NCI-H345 (cell line): ENCODE measurements around the gene CNTNAP2.

Experiments used
- DNase-seq: peaks from one replicate; lab custom pipeline; 2025; lab: John Stamatoyannopoulos, UW

Gene CNTNAP2

GRCh38 chr7:148148456-148148855 is 2031.9 kb downstream of the CNTNAP2 start:
- DNase-seq: no peak

- no peak for DNase-seq
Observed at GRCh38 chr7:148149730-148150129, 2033.1 kb downstream of the CNTNAP2 start.

DNA sequence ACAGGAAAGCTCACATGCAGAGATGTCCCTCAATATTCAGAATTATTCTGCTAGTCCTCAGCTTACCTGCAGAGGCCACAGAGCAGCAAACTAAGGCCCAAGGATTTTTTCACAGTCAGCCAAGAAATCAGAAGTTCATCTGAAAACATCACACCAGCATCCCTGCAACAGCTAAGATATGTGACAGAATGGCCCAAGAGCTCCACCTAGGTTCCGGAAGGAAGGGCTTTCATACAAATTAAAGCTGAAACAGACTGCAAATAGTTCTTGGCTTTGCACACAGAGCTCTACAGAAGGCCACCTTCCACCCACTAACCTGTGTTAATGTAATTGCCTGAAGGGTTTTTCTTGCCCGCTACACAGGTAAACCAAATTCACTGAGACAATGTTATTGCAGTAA is 2035.2 kb downstream of the CNTNAP2 start:
- DNase-seq: no peak

- peak; percentile 80 for DNase-seq
Observed at GRCh38 chr7:148153616-148154284, 2037.1 kb downstream of the CNTNAP2 start.

GRCh38 chr7:148155000-148155399 is 2038.4 kb downstream of the CNTNAP2 start:
- DNase-seq: no peak

GRCh38 chr7:148155826-148156225 is 2039.2 kb downstream of the CNTNAP2 start:
- no peak for DNase-seq

DNA sequence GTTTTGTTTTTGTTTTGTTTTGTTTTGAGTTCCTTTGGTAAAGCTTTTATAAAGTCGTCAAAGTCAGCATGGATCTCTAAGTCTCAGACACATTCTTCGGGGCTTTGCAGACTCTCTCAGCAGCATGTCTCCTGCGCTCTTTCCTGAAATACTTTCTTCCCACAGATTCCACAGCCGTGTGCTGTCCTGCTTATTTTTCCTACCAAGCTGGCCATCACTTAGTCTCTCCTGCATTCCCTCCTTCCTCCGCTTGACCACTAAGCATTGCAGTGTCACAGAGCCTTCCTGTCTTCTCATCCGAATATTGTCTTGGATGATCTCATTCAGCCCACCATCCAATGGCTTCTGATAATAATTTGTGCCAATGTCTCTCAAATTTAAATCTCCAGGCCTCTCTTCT is 2039.6 kb downstream of the CNTNAP2 start:
- no peak for DNase-seq

GRCh38 chr7:148159331-148159730 is 2042.7 kb downstream of the CNTNAP2 start:
- peak; percentile 71 for DNase-seq

- DNase-seq: no peak
Observed at GRCh38 chr7:148161776-148162175, 2045.2 kb downstream of the CNTNAP2 start.

- no peak for DNase-seq
Observed at GRCh38 chr7:148162808-148163207, 2046.2 kb downstream of the CNTNAP2 start.

GRCh38 chr7:148163246-148163645 is 2046.6 kb downstream of the CNTNAP2 start:
- no peak for DNase-seq

DNA sequence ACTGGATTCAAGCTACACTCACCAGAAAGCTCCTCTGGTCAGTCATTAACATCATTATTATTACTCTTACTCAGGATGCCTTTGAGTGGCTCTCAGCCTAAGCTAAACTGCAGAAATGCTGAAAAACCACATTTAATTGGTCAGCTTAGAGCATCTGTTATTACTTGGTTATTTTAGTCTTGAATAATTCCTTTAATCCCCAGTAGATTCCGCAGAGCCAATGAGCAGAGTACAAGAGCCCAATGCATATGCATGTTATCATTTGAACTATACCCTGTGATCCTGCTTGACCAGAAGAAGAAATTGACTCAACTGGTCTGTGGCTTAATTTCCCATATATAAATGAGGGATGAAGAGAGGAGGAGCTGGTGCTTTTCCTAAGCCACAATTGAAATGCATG is 2056.3 kb downstream of the CNTNAP2 start:
- no peak for DNase-seq

GRCh38 chr7:148173369-148173768 is 2056.8 kb downstream of the CNTNAP2 start:
- peak; percentile 67 for DNase-seq

GRCh38 chr7:148174376-148174775 is 2057.8 kb downstream of the CNTNAP2 start:
- no peak for DNase-seq

DNA sequence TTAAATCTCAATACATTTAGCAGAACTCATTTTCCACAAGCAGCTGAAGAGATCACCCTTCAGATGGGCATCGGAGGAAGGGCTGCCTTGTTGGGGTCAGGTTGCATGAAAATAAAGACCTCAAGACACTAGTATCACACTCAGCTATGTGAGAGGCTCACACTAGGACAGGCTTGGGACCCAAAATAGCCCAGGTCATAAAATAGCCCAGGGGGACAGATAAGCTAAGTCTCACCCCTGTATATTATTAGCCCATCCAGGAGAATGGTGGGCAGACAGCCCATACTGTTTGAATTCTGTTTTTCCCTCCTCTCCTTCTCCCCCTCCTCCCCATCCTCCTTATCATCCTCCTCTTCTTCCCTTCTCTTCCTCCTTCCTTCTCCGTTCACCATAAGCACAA is 2058.9 kb downstream of the CNTNAP2 start:
- DNase-seq: no peak

- DNase-seq: no peak
Observed at GRCh38 chr7:148177972-148178371, 2061.4 kb downstream of the CNTNAP2 start.

DNA sequence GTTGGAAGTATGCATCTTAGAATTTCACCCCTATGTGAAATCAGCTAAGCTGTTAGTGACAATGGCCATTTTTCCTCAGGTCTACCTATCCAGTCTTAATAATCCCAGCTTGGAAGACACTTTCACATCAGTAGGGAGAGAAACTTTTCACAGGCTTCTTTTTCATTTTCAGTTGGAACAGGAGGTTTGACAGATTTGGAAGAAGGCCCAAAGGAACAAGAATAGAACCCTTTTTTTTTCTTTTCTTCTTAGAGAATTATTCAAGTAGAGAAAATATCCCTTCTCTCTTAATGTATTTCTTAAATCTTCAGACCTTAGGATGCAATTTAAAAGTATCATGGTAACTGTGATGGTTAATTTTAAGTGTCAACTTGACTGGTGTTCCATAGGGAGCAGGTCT is 2063.5 kb downstream of the CNTNAP2 start:
- DNase-seq: no peak

DNA sequence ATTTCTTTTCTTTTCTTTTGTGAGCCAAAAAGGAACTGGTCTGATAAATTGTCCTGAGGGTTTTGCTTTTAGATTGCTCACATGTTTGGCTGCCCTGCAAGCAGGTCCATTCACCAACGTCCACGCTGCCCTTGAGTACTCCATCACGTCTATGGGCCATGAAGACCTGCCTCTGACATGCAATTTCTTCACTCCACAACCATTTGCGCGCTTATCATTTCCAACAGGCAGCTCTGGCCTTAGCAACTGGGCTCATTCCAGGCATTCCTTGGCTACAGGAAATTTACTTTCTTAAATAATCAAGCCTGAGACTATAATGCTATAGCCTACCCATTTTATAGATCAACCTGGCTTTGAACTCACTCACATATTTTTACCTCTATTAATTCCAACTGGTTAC is 2065.7 kb downstream of the CNTNAP2 start:
- no peak for DNase-seq

DNA sequence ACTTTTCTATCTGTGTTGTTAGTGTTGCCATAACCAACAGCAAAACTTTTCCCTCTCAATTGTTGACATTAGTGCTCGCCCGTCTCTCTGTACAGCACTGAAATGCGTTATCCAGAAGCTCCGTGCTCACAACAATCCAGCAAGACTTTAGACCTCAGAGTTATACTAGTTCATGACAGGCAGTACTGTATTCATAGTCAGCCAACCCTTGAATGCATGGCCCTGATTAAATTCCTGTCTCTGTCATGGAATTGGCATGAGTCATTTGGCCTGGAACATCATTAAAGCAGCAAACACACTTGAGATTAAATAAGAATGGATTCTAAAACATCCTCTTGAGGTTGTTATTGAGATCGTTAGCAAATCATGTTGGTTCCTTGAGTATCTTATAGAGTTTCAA is 2068.4 kb downstream of the CNTNAP2 start:
- DNase-seq: no peak

- no peak for DNase-seq
Observed at GRCh38 chr7:148187471-148187870, 2070.9 kb downstream of the CNTNAP2 start.

- DNase-seq: peak; percentile 66
Observed at GRCh38 chr7:148191391-148192065, 2074.9 kb downstream of the CNTNAP2 start.

- DNase-seq: no peak
Observed at GRCh38 chr7:148192491-148192890, 2075.9 kb downstream of the CNTNAP2 start.

- no peak for DNase-seq
Observed at GRCh38 chr7:148201992-148202391, 2085.4 kb downstream of the CNTNAP2 start.
